ENCODE data around the gene NSDHL.

- no peak for TF ChIP-seq EZH2 (optimal IDR thresholded peaks at IDR 0.05; ENCODE audit: low read depth, low read length)
- no peak for TF ChIP-seq CTCF (IDR thresholded peaks at IDR 0.05; ENCODE audit: low read length)
Measured at GRCh38 chrX:152881289-152881688, 50.4 kb downstream of the NSDHL start.

All from MM.1S (cell line).